Psoas muscle (tissue), 8 donors: ENCODE data around the gene RPL13. TPM values are rescaled to one million over a fixed set of nuclear protein-coding genes. Genes with fewer than 3 reads are reported as not detected.

Experiments
- ATAC-seq, 4 donors: fragments of 200-7000 bp; cut with Tn5 transposase; one replicate each; pipeline ENCODE4 v1.9.1; 2020; ENCODE audit warnings: moderate library complexity in 3 of 4, mild to moderate bottlenecking in 2 of 4
- DNase-seq, 2 donors: peaks; one replicate each; pipeline ENCODE4 v3.0.0-alpha.2; 2020
- H3K27ac ChIP-seq: fragments of 200-600 bp; one replicate; pipeline ENCODE4 v1.8.0; 2022
- H3K27me3 ChIP-seq, 3 donors: fragments of 200-600 bp in 1 of 3; one replicate each; pipeline versions ENCODE4 v1.6.1 to v1.8.0; 2013 to 2022; ENCODE audit warnings: low read length in 2 of 3, mild to moderate bottlenecking in 2 of 3, moderate library complexity in 1 of 3; ENCODE audit not compliant: insufficient read depth in 3 of 3
- H3K36me3 ChIP-seq, 2 donors: fragments of 200-600 bp in 1 of 2; one replicate each; pipeline versions ENCODE4 v1.6.1 to v1.8.0; 2013 to 2022; ENCODE audit warnings: low read depth in 1 of 2, mild to moderate bottlenecking in 1 of 2, moderate library complexity in 1 of 2; ENCODE audit not compliant: insufficient read depth in 1 of 2
- H3K4me1 ChIP-seq: fragments of 200-600 bp; one replicate; pipeline ENCODE4 v1.8.0; 2022
- H3K4me3 ChIP-seq: fragments of 200-600 bp; one replicate; pipeline ENCODE4 v1.8.0; 2022; ENCODE audit warnings: mild to moderate bottlenecking
- H3K9me3 ChIP-seq: fragments of 200-600 bp; one replicate; pipeline ENCODE4 v1.8.0; 2022
- CTCF ChIP-seq: fragments of 200-600 bp; IDR thresholded peaks from one replicate; pipeline ENCODE4 v1.8.0; 2022; ENCODE audit warnings: antibody characterized with exemption
- WGBS, 3 donors: extraction: QIAGEN DNeasy Blood & Tissue Kit; methylation state at CpG; one replicate each; pipeline versions ENCODE4 v1.1.6 to v1.1.7; 2013; 5-methylcytosine and 5-hydroxymethylcytosine counted together
- intact Hi-C, 2 donors: fragments of 100-400 bp; cut with DNase I; formaldehyde crosslinking; loops; one replicate each; pipeline versions ENCODE4 v1.11.0 to v1.14.2; 2022
- polyA plus RNA-seq, 3 donors: library from polyadenylated mRNA; stranded (reverse); fragments of 200-250 nt; gene quantifications; one replicate each; pipeline ENCODE4 v1.2.3, GENCODE V29; 2013
- total RNA-seq, 4 donors: library from RNA; stranded (reverse); fragmentation: NEBNext Ultra II Directional in 2 of 4; extraction: Animal tissue kit (Norgen Biotek cat#: 25700) in 2 of 4; gene quantifications; one replicate each; pipeline versions ENCODE4 v1.2.1 to v1.2.4, GENCODE V29; 2021 to 2023
- donor health status: healthy with polysubstance abuse.
- donor health status: DM: no; HTN: no; CAD: no; lungs with moderate emphysema.
- donor health status: Bipolar disorder and iron deficiency.
- donor health status: healthy.
- donor health status: DM: yes; HTN: yes; CAD: no.
- donor health status: DM: no; HTN: no; CAD: no.
- donor health status: DM: no; HTN: no; CAD: no.
- donor health status: DM: yes; HTN: yes; CAD: no.

Gene RPL13
- total and polyA plus RNA-seq, 7 donors = 1,039 to 7,334 (median 1,769) TPM

GRCh38 chr16:89605186-89605970, 44.9 kb downstream of the RPL13 start:
- no peaks in the 10 kb centered on the region for H3K9me3 ChIP-seq
- no peak for TF ChIP-seq CTCF
- DNase-seq (no peak), ATAC-seq (no peak)
- H3K27ac ChIP-seq = no peak overlapping the region
- intact Hi-C loops = no loop called here
- no peaks in the 10 kb centered on the region for H3K36me3 ChIP-seq
- 72 to 78% (median 77%) methylated on average over 33 to 34 of the region's 34 CpGs for WGBS, 3 donors
- H3K4me1 ChIP-seq = no peaks in the 10 kb centered on the region
- H3K4me3 ChIP-seq = no peak overlapping the region
- H3K27me3 ChIP-seq = peaks cover 0 to 24% (median 3%) of the 10 kb centered on the region in 3 donors

GRCh38 chr16:89606006-89606405, 45.5 kb downstream of the RPL13 start:
- H3K9me3 ChIP-seq = no peaks in the 10 kb centered on the region
- intact Hi-C loops = no loop called here
- no peaks in the 10 kb centered on the region for H3K36me3 ChIP-seq
- H3K4me1 ChIP-seq = no peaks in the 10 kb centered on the region
- DNase-seq (no peak), ATAC-seq (no peak)
- 58 to 63% (median 59%) methylated on average over 7 to 9 of the region's 9 CpGs for WGBS, 3 donors
- H3K4me3 ChIP-seq = no peak overlapping the region
- no peak overlapping the region for H3K27ac ChIP-seq
- TF ChIP-seq CTCF = no peak
- peaks cover 0 to 26% (median 3%) of the 10 kb centered on the region in 3 donors for H3K27me3 ChIP-seq

- Histone ChIP-seq H3K4me1 (no peaks in the 10 kb centered on the region), H3K27ac (no peak overlapping the region), H3K36me3 (no peaks in the 10 kb centered on the region), H3K9me3 (no peaks in the 10 kb centered on the region), H3K27me3 (peaks cover 0 to 32% (median 2%) of the 10 kb centered on the region in 3 donors), H3K4me3 (no peak overlapping the region)
- no peak for ATAC-seq
- no peak for TF ChIP-seq CTCF
- DNase-seq = no peak
- intact Hi-C loops = no loop called here
- whole genome bisulfite sequencing, 3 donors = 75 to 81% (median 79%) methylated on average over 9 of the region's 9 CpGs
These were observed 47.0 kb downstream of the RPL13 start for GRCh38 chr16:89607453-89607852.

DNA sequence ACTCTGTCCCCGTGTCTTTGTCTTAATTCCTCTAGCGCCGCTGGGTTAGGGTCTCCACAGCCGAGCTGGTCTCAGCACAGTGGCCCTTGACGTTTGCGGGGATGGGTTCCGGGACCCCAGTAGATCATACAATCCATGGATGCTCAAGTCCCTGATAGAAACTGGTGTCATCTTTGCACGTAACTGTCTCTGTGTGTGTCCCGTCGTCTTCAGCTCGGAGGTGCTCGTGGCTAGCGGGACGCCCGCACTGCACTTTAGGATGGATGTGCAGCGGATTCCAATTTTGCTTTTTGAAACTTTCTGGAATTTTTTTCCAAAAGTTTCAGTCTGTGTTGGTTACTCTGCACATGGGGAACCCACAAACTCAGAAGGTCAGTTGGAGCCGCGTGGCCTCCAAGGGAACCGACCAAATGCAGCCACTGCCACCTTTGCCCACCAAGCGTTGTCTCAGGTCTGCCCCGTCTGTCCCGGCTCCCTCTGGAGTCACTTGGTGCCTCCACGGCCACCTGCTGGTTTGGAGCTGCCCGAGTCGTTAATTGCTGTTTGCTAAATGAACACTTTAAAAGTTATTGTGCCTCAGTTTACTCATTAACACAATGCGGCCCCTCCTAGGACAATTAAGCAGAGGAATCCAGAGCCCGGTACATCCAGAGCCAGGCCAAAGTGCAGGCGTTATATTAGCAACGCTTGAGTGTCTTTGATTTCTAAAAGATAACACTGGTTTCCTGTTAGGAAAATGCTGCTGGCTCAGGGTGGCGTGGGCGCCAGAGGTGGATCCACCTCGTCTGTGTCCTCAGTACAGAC, 47.7 kb downstream of the RPL13 start:
- ATAC-seq (no peak), DNase-seq (no peak)
- H3K4me3 ChIP-seq = no peak overlapping the region
- H3K27me3 ChIP-seq = peaks cover 0 to 25% (median 5%) of the 10 kb centered on the region in 3 donors
- WGBS, 3 donors = 74 to 79% (median 77%) methylated on average over 32 of the region's 32 CpGs
- no peaks in the 10 kb centered on the region for H3K36me3 ChIP-seq
- TF ChIP-seq CTCF = no peak
- H3K9me3 ChIP-seq = no peaks in the 10 kb centered on the region
- H3K4me1 ChIP-seq = no peaks in the 10 kb centered on the region
- intact Hi-C loops = no loop called here
- no peak overlapping the region for H3K27ac ChIP-seq
